GM18502 (cell line): ENCODE measurements around the gene BPI.
"Not testable (repeated sequence)": the region's sequence is repeated elsewhere in the genome, so short reads cannot be mapped to it uniquely, and the experiment has no call there.

ENCODE experiments used
- ATAC-seq: cut with Tn5 transposase; IDR thresholded peaks from one replicate; pipeline ENCODE4 v1.9.1; 2021; ENCODE audit warnings: mild to moderate bottlenecking; ENCODE audit not compliant: unreplicated experiment, poor library complexity

Gene BPI

DNA sequence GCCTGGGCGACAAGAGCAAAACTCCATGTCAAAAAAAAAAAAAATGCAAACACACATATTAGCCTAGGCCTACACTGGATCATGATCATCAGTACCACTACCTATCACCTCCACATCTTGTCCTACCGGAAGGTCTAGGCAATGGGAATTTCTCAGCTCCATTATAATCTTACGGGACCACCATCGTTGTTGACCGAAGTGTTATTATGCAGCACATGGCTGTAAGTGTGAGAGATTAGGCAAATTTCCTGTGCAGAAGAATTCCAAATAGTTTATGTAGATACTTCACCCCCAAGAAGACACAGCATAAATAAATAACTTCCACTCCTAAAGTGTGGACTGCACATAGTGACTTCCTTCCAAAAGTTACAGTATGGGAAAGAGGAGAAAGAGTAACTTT, 26.7 kb upstream of the BPI start:
- ATAC-seq: no peak

DNA sequence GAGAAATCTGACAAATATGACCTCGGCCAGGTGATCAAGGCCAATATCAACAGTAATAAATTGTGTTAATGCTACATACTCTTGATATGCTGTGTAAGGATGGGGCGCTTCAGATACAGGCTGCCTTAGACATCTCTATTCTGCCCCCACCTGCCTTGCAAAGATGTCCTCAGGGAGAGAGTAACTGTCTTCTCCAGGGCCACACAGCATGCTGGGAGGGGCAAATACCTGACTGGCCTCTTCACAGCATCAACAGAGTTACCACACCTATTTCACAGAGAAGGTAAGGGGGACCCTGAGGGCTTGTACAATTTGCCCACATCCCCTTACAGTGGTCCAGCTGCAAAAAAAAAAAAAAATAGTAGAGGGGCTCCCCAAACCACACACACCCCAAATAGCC, 26.3 kb upstream of the BPI start:
- no peak for ATAC-seq

DNA sequence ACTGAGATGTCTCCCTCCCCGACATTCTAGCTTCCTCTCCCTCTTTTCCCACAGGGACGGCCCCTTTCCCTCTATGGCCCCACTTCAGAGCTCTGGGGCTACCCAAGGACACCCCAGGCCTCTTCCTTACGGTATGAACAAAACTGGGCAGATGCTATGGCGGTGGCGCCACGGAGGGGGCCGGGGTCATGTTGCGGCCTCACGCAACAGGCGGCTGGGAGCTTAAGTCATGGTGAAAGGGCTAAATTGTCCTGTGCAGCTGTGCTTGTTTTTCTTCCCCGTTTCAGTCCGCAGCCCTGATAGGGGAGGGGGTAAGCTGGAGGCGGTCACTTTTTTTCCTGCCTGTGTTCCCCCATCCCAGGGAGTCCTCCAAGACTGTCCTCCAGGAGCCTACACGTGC, 25.8 kb upstream of the BPI start:
- no peak for ATAC-seq

DNA sequence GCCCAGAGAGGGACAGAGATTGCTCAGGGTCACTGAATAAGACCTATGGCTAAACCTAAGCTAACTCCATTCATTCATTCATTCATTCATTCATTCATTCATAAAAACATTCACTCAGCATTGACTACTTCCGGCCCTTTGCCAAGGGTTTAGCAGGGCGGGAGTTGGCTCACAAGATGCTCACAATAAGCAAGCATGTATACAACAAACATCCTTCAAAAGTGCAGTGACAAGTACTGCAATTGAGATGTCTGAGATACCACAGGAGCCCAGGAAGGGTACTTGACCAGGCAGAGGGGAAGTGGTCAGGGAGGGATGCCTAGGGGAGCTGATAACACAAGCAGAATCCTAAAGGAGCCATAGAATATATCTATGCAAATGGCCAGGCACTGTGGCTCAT, 25.2 kb upstream of the BPI start:
- ATAC-seq: no peak

DNA sequence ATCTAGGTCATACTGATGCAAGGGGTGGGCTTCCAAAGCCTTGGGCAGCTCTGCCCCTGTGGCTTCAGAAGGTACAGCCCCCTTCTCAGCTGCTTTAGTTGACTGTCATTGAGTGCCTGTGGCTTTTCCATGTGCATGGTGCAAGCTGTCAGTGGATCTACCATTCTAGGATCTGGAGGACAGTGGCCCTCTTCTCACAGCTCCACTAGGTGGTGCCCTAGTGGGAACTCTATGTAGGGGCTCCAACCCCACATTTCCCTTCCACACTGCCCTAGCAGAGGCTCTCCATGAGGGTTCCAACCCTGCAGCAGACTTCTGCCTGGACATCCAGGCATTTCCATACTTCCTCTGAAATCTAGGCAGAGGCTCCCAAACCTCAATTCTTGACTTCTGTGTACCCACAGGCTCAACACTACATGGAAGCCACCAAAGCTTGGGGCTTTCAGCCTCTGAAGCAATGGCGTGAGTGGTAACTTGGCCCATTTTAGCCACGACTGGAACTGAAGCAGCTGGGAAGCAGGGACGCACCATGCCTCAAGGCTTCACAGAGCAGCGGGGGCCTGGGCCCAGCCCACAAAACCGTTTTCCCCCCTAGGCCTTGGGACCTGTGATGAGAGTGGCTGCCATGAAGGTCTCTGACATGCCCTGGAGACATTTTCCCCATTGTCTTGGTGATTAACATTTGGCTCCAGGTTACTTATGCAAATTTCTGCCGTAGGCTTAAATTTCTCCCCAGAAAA, 22.6 kb upstream of the BPI start:
- ATAC-seq: not testable (repeated sequence)

DNA sequence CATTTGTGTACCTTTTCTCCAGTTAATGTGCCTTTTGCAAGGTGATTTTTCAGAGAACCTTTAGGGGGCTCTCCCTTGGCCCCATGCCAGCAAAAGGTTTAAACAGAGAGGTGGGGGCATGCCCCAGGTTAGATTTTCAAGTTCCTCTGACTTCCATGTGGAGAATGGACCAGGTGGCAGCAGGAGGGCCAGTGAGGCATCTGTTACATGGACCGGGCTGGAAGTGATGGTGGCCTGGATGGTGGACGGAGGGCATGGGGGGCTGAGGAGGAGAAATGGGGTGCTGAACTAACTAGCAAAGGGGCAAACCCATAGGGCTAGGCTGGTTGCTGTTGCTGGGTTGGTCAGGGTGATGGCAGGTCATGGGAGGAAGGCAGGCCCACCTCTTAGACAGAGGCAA, 20.7 kb upstream of the BPI start:
- ATAC-seq: no peak

DNA sequence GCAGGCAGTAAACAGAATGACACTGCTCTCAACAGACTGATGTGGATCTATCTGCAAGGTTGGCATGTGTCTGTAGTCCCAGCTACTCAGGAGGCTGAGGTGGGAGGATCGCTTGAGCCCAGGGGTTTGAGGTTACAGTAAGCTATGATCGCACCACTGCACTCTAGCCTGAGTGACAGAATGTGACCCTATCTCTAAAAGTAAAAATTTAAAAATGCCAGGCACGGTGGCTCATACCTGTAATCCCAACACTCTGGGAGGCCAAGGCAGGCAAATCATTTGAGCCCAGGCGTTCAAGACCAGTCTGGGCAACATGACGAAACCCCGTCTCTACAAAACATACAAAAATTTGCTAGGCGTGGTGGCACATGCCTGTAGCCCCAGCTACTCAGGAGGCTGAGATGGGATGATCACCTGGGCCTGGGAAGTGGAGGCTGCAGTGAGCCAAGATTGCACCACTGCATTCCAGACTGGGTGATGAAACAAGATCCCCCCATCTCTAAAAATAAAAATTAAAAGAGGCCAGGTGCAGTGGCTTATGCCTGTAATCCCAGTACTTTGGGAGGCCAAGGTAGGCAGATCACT, 19.8 kb upstream of the BPI start:
- not testable (repeated sequence) for ATAC-seq

DNA sequence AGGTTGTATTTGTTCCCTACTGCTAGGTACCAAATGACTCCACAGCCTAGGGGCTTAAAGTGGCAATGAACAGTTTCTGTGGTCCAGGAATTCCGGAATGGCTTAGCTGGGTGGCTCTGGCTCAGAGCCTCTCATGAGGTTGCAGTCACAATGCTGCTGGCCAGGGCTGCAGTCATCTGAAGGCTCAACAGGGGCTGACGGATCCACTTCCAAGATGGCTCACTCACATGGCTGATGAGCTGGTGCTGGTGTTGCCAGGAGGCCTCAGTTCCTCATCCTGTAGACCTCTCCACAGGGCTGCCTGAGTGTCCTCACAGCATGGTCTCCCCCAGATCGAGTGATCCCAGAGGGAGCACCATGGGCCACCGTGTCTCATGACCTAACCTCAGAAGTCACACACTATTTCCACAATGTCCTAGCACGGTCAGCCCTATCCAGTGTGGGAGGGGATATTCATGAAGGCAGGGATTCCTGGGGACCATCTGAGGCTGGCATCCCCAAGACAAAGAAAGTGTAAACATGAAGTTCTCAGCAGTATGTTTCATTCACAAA, 19.0 kb upstream of the BPI start:
- ATAC-seq: no peak

DNA sequence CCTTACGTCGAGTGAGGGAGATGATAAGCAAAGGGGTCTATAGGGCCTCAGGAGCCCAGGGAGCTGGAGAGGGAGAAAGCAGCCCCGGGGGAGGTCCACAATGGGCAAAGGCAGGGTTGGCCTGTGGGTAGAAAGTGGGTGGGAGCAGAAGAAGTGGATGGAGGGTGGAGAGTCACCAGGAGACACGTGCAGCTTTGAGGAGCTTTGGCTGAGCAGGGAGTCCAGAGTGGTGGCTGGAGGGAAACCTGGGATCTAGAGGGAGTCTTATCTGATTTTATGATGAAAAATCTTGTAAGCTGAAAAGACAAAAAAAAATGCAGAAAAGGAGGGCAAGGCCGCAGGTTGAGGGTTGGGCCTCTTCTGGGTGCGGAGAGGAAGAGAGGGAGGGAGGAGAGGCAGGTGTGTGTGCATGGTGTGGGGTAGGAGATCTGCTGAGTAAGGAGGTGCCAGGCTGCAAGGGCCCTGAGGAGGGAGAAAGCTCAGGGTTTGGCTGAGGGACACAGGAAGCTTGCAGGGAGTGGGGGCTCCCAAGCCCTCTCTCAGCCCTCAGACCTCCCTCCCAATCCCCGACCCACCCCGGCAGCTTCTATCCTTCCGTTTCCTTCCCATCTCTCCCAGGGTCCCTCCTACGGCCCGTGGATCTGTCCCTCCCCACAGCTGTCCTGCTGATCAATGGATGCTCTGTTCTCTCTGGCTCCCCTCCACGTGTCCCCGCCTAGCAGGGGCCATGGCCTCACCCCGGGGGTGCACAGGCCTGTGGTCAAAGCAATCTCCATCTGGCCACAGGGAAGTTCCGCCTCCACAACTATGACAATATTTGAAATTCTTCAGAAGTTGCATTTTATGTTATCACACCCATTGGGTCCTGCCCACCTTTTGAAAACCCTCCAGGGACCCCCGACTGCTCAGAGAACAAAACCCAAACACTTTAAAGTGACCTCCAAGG, 17.1 kb upstream of the BPI start:
- no peak for ATAC-seq

DNA sequence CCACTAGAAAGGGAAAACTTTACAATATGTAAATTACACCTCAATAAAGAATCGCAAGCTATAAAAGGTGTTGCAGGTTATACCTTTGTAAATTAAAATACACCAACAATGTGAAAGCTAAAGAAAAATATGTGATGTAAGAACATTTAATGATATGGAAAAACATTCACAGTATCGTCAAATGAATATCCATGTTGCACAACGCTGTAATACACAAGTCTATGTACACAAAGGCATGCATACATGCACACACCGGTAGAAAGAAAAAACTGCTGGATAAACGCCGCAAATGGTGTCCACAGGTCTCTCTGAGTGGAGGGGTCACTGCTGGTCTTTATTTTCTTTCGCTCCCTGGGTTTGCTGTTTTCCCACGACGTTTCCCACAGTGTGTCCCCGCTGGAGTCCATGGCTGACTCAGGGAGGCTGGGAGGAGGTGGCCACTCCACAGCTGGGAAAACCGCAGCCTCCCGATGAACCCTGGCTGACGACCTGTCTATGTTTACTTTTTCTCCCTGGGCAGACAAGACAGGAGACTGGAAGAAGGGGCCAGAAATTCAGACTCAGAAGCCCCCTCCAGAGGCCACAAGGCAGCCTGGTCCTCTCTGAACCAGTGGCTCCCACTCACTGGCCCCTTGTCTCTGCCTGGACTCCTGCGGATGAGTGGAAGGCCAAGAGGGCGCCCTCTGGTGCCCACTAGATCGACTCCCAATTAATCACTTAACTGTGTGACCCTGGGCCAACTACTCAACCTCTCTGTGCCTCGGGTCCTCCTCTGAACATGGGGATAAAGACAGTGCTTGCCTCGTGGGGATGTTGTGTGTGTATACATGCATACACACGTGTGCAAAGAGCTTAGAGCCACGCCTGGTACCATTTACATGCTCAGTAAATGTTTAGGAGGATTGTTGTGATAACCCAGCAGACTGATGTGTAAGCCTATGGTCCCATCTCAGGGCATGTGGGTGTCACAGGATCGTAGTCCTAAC, 12.8 kb upstream of the BPI start:
- no peak for ATAC-seq

DNA sequence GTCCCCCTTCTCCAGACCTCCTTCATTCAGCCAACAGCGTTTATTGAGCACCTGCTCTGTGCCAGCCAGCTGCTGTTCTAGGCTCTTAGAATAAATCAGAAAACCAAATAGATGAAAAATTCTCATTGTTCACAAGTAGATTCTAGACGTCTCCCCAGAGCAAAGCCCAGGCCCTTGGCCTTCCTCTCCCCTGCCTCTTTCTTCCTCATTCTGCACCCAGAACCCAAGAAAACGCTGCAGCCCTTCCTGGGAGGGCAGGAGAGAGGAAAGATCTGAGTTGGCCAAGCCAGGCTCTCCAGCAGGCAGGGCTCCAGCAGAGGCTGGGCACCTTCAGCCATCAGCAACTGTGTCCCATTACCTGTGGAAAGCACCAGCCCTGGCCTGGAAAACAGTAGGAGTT, 12.0 kb upstream of the BPI start:
- ATAC-seq: no peak

DNA sequence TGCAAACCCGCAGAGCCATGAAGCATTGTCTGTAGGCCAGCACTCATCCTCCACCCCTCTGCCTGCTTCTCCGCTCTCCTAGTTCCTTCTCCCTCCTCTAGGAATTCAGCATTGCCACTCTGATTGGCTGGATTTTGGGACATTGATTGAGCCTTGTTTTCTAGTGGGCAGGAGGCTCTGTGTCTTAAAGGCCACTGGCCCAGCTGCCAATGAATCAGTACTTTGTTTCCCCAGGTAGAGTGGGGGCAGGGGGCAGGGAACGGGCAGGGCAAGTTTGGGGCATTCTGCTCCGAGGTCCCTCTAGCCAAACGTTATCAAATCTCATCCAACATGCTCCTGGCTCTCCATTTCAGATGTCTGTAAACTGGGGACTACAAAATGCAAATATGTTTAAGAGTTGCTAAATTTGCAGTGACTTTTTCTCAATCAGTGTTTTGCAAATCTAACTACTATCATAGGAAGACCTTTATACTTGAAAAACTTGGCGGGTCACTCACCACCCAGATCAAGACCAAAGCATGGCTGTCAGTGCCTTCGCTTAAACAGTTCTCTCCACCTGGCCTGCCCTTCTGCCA, 10.4 kb upstream of the BPI start:
- ATAC-seq: no peak

DNA sequence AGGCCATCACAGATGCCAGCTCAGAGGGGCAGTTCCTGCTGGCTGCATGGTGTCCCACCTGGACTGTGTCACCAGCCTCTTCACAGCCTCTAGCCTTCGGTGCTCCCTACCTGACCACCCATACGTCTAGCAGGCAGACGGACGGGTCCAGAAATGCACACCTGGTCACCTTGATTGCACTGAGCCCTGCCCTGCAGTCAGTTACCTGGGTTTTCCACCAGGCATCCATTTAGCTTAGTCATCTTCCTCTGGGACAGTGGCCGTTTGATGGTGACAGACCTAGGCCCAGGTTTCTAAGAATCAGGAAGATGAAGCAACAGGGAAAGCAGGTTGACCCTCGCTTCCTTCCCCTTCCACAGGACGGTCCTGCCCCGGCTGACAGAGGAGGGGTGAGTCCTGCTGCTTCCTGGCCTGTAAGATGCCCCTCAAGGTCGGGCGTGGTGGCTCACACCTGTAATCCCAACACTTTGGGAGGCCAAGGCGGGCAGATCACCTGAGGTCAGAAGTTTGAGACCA, 9.8 kb upstream of the BPI start:
- ATAC-seq: no peak

DNA sequence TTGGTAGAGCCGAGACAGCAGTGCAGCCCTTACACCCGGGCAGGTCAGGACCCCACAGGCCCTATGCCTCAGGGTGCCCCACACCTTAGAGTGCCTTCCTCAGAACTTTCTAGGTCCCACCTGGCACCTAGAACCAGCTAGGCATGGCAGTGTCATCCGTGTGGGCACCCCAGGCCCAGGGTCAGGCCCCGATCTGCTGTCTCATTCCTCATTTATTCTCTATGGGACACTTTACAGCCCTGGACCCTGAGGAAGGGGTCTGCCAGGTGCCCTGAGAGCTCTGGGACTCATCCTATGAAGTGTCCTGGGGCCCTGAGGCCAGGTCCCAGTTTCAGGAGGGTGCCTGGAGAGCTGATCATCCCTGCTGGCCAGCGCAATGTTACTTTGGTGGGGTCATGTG, 8.1 kb upstream of the BPI start:
- ATAC-seq: no peak

DNA sequence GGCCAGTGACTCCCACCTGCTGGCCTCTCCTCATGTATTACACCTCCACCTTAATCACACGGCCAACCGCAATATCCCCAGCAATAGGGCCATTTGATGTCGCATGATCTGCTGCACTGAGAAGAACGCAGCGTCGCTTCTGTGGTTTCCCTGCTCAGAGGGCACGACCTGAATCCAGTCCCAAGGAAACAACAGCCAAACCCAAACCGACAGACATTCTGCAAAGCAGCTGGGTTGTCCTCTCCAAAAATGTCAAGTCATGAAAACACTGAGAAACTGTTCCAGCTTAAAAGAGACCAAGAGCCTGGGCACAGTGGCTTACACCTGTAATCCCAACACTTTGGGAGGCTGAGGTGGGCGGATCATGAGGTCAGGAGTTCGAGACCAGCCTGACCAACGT, 7.5 kb upstream of the BPI start:
- no peak for ATAC-seq

DNA sequence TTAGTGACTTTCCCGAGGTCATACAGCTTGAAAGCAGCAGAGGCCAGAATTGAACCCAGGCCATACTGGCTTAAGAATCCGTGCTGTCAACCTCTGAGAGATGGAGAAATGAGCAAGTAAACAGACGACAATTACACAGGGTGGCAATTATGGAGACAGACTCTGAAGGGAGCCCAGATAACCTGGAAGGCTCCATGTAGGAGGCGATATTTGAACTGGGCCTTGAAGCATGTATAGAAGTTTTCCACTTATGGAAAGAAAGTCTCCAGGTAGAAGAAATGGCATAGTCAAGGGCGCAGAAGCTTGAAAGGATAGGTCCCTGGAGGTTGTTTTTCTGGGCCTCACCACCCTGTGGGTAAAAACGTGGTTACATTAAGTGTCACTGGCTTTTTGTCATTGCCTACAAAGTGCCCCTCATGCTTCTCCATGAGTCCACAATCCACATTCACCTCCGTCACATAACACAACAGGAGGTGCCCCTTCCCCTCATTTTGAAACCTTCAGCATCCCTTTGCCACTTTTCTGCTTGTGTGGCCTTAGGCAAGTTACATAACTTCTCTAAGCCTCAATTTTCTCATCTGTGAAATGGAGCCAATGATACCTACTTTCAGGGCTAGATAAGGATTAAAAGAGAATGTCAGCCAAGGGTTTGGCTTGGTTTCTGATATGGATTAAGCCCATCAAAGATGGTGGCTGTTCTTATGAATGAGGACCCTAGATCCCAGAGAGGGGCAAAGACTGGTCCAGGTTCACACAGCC, 5.9 kb upstream of the BPI start:
- ATAC-seq: no peak

DNA sequence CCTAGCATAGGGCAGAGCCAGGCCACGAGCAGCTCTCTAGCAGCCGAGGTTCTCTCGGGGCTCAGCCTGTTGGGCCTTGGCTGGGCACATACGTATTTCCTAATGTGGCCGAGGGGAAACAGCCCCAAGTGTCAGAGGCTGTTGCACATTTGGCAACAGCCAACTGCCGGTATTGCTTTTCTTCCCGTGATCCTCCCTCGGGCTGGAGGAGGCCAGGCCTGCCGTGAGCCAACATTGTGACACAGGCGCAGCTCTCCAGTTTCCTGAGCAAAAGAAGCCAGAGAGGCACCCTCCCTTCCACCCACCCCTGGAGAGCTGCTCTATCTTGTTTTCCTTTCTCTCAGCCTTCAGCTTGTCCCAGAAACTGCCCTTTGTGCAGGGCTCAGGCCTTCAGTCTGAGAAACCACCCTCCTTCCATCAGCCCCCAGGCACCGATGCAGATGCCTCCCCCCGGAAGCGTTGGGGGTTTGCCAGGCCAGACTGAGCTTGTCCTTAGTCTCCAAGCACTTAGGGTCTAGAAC, 5.1 kb upstream of the BPI start:
- ATAC-seq: no peak

DNA sequence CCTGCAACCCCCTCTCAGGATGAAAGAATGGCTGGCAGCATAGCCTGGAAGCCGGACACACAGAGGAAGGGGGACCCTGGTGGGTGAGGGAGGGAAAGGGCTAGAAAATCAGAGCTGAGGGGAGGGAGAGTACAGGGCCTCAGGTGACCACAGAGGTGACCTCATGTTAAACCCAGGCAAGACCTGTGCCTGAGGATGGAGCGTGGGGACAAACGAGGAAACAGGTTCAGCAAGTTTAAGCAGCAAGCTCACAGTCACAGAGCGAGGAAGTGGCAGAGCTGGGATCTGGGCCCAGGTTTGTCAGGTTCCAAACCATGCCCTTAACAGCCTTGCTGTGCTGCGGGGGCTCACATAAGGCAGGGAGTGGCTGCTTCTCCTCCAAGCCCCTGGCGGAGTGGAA, 4.0 kb upstream of the BPI start:
- no peak for ATAC-seq
